Measurements from ENCODE around the gene RNU6-7.
A peak's percentile ranks its signal among the peaks of the same experiment; 100 is the strongest.

Gene RNU6-7

GRCh38 chr14:32201816-32202490 lies at the start of gene RNU6-7:
Gene RNU6-7, plus strand, starts transcription at chr14:32202045.
- DNase-seq, result peak; percentile 3

- DNase-seq, result no peak
These were observed 35.8 kb upstream of the RNU6-7 start for GRCh38 chr14:32166029-32166428.

- DNase-seq, result no peak
These were observed 34.9 kb upstream of the RNU6-7 start for GRCh38 chr14:32166924-32167323.

GRCh38 chr14:32167907-32168306 lies 33.9 kb upstream of the RNU6-7 start:
- no peak for DNase-seq

GRCh38 chr14:32169191-32169590 lies 32.7 kb upstream of the RNU6-7 start:
- DNase-seq, result no peak

GRCh38 chr14:32171469-32171868 lies 30.4 kb upstream of the RNU6-7 start:
- no peak for DNase-seq

- no peak for DNase-seq
These were observed 18.4 kb upstream of the RNU6-7 start for GRCh38 chr14:32183151-32184058.

GRCh38 chr14:32185097-32185496 lies 16.7 kb upstream of the RNU6-7 start:
- no peak for DNase-seq

- DNase-seq, result no peak
These were observed 15.6 kb upstream of the RNU6-7 start for GRCh38 chr14:32186248-32186647.

GRCh38 chr14:32189811-32190210 lies 12.0 kb upstream of the RNU6-7 start:
- no peak for DNase-seq

- no peak for DNase-seq
These were observed 11.2 kb upstream of the RNU6-7 start for GRCh38 chr14:32190673-32191072.

- no peak for DNase-seq
These were observed 9.0 kb upstream of the RNU6-7 start for GRCh38 chr14:32192712-32193373.

- no peak for DNase-seq
These were observed 8.3 kb upstream of the RNU6-7 start for GRCh38 chr14:32193532-32193931.

- DNase-seq, result no peak
These were observed 6.2 kb upstream of the RNU6-7 start for GRCh38 chr14:32195636-32196035.

- no peak for DNase-seq
These were observed 3.9 kb upstream of the RNU6-7 start for GRCh38 chr14:32197919-32198318.

GRCh38 chr14:32200368-32201192 lies 1.3 kb upstream of the RNU6-7 start:
- no peak for DNase-seq

- peak; percentile 80 for DNase-seq
These were observed 541 bp upstream of the RNU6-7 start for GRCh38 chr14:32201193-32201815.

- no peak for DNase-seq
These were observed 699 bp downstream of the RNU6-7 start for GRCh38 chr14:32202491-32202997.

GRCh38 chr14:32202998-32203882 lies 1.4 kb downstream of the RNU6-7 start, which contains the start of gene RNU6-8:
Gene RNU6-8, minus strand, starts transcription at chr14:32203269.
- DNase-seq, result peak; percentile 78

- DNase-seq, result peak; percentile 2
These were observed 2.1 kb downstream of the RNU6-7 start for GRCh38 chr14:32203928-32204357.

- no peak for DNase-seq
These were observed 3.7 kb downstream of the RNU6-7 start for GRCh38 chr14:32205554-32205953.

Data from stimulated activated naive CD4-positive, alpha-beta T cell treated with Interleukin-2 at 50 U/mL for 16 hours (primary cell).